ENCODE results near the gene MTCL1.

DNA sequence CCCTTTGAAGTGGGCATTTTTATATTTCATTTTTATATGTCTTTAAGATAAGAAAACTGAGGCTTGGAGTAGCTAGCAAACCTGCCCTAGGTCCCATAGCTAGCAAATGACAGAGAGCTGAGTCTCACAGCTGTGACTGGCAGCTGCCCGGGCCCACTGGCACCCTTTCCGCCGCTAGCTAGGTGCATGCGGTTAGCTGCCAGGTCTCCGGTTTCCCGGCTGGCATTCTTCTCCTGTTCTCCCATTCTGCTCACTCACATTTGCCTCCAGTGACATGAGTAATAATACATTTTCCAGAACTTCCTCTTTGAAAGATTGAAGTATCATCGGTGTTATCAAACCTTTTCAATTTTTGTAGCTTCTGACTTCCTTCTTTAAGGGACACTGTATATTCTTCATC, 38.7 kb downstream of the MTCL1 start:
- no peak for TF ChIP-seq YY1 (IDR thresholded peaks at IDR 0.05; ENCODE audit: insufficient read depth, insufficient read length)
- no peak for TF ChIP-seq ZNF274 (IDR thresholded peaks at IDR 0.05; ENCODE audit: low read depth, low read length)
- no peak for TF ChIP-seq SUZ12 (IDR thresholded peaks at IDR 0.05; ENCODE audit: extremely low read depth, insufficient read depth, insufficient read length)

Data from NT2/D1 (cell line).